GM18519 (cell line): ENCODE measurements around the gene RBM34.
A peak's percentile ranks its signal among the peaks of the same experiment; 100 is the strongest.
"Not testable (repeated sequence)": the region's sequence is repeated elsewhere in the genome, so short reads cannot be mapped to it uniquely, and the experiment has no call there.

Experiments used
- ATAC-seq: cut with Tn5 transposase; IDR thresholded peaks from one replicate; pipeline ENCODE4 v1.9.1; 2021; ENCODE audit warnings: mild to moderate bottlenecking, moderate library complexity; ENCODE audit not compliant: unreplicated experiment, low FRiP score

Gene RBM34

GRCh38 chr1:235160957-235161684 lies at the start of gene RBM34:
Gene RBM34 (minus strand): TSS chr1:235161250. CDS start chr1:235161226, 24 bp downstream.
- peak; percentile 85 for ATAC-seq

GRCh38 chr1:235207209-235207565 lies 46.1 kb upstream of the RBM34 start:
- ATAC-seq = no peak

- ATAC-seq = no peak
Measured at GRCh38 chr1:235206533-235207208, 45.6 kb upstream of the RBM34 start.

DNA sequence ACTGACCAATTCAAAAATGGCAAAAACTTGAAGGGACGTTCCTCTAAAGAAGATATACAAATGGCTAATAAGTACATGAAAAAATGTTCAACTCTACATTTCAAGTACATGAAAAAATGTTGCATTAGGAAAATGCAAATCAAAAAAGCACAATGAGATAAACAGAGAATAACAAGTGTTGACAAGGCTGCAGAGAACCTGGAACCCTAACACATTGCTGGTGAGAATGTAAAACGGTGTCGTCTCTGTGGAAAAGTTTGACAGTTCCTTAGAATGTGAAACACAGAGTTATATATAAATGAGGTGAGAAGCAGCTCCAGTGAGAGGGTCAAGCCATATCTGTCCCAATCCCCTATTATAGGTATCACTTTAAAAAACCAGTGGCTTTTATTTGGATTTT lies 44.6 kb upstream of the RBM34 start:
- ATAC-seq = no peak

- ATAC-seq = no peak
Measured at GRCh38 chr1:235203428-235203827, 42.4 kb upstream of the RBM34 start.

DNA sequence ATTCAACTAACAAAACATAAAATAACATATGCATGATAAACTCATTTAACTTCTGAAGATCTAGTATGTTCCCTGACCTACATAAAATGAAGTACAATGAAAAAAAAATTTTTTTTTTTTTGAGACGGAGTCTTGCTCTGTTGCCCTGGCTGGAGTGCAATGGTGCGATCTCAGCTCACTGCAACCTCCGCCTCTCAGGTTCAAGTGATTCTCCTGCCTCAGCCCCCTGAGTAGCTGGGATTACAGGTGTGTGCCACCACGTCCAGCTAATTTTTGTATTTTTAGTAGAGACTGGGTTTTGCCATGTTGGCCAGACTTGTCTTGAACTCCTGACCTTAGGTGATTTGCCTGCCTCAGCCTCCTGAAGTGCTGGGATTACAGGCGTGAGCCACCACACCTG lies 41.4 kb upstream of the RBM34 start:
- ATAC-seq = not testable (repeated sequence)

- ATAC-seq = no peak
Measured at GRCh38 chr1:235199441-235199840, 38.4 kb upstream of the RBM34 start.

GRCh38 chr1:235190431-235190830 lies 29.4 kb upstream of the RBM34 start:
- ATAC-seq = no peak

DNA sequence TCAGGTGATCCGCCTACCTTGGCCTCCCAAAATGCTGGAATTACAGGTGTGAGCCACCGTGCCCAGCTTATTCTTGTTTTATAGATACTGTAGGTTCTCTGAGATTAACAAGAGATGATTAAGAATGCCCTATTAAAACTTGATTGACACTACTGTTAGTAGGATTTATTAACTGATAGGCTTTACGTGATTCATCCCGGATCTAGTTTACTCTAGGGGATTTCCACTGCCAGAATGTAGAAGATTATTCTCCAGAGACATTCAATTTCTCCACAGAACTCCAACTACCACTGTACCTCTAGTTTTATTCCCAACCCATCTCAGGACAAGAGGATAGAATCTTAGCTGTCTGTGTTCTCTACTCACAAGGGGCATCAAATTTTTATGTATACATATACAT lies 26.3 kb upstream of the RBM34 start:
- ATAC-seq = no peak

GRCh38 chr1:235181561-235182245 lies 20.7 kb upstream of the RBM34 start:
- no peak for ATAC-seq

GRCh38 chr1:235180916-235181460 lies 19.9 kb upstream of the RBM34 start:
- no peak for ATAC-seq

DNA sequence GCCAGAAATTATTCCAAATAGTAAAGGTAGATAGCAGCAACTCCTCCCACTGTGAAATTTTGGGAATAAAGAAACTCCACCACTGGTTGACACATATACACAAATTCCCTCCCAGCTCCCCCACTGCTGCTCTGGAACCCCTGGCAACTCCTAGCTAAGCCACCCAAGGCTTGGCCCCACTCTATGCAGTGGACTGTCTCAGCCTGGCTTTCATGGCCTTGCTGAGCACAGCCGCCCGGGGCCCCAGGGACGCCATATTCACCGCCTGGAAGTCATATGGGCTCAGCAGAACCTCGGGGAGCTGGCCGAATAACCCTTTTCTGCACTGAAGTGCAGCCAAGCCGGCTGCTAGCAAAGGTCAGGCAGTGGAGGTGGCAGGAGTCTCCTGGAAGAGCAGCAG lies 15.4 kb upstream of the RBM34 start:
- no peak for ATAC-seq

DNA sequence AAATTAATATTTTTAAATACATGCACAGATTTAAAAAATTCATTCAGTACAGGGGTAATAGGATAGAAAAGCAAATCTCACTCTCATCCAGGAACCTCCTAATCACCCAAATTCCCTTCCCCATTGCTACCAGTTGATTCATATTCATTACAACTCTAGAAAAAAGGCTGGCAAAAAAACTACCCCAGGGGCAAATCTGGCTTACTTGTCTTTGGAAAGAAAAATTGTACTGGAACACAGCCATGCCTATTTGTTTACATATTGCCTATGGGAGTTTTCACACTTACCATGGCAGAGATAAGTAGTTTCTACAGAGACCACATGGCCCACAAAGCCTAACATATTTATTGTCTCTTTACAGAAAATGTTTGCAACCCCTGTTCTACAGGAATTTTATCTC lies 8.9 kb upstream of the RBM34 start:
- ATAC-seq = no peak

GRCh38 chr1:235168375-235168774 lies 7.3 kb upstream of the RBM34 start:
- ATAC-seq = no peak

DNA sequence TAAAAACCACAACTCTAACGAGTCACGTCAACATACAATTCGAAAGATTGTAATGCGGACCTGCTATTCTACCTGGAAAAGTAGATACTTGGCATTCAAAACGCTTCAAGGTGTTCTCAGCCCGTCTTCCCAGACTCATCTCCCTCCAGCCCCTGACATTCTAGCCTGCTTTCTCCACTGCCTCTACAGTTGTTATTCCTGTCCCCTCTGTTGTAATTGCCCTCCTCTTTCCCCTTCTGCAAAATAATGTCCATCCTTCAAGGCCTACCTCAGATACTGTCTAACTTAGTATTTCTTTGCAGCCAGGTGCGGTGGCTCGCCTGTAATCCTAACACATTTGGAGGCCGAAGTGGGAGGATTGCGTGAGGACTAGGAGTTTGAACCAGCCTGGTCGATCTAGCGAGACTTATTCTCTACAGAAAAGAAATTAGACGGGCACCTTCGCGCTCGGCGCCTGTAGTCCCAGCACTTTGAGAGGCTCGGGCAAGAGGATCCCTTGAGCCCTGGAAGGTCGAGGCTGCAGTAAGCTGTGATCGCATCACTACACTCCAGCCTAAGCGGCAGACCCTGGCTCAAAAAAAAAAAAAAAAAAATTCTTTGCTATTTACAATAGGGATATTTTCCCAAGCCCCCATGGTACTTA lies 756 bp upstream of the RBM34 start:
- no peak for ATAC-seq

DNA sequence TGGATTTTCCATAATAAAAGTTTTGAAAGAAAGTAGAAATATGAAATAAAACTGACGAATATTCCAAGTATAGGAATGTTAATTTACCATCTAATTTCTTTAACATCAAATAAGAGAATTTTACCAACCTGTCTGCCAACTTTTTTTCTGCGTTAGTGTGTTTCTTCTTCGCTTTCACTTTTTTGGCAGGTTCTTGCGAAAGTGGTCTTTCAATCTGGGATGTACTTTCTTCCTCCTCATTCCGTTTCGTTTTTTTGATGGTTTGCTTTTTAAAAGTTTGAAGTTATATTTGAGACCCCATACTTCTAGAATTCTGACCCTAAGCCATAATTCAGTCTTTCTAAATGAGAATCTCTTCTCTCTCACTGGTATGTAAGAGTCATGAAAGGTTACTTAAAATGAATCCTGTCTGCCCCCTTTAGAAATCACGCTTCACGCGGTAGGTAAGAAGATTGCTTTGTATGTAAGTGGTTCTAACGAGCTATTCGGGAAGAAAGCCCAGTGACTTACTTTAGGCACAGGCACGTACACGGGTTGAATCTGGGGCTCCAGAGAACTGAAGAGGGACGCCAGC lies 580 bp downstream of the RBM34 start:
- peak; percentile 10 for ATAC-seq

- ATAC-seq = not testable (repeated sequence)
Measured at GRCh38 chr1:235159930-235160329, 1.1 kb downstream of the RBM34 start.

DNA sequence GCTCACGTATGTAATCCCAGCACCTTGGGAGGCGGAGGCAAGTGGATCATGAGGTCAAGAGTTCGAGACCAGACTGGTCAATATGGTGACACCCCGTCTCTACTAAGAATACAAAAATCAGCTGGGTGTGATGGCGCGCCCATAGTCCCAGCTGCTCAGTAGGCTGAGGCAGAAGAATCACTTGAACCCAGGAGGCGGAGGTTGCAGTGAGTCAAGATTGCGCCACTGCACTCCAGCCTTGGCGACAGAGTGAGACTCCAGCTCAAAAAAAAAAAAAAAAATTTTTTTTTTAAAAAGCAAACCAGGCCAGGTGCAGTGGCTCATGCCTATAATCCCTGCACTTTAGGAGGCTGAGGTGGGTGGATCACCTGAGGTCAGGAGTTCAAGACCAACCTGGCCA lies 1.8 kb downstream of the RBM34 start:
- not testable (repeated sequence) for ATAC-seq

DNA sequence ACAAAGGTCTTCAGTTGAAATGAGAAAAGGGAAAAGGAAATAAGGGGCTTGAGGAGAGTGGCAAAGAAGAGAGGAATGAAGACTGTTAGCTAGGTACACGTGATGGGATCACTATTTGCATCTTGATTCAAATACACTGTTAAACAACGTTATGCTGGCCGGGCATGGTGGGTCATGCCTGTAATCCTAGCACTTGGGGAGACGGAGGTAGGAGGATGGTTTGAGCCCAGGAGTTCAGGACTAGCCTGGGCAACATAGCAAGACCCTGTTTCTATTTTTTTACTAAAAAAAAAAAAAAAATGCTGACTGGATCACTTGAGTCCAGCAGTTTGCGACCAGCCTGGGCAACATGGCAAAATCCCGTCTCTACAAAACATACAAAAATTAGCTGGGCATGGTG lies 2.4 kb downstream of the RBM34 start:
- no peak for ATAC-seq

- ATAC-seq = no peak
Measured at GRCh38 chr1:235157150-235157549, 3.9 kb downstream of the RBM34 start.

GRCh38 chr1:235156740-235157139 lies 4.3 kb downstream of the RBM34 start:
- no peak for ATAC-seq
